Occipital lobe (tissue), 2 donors: Measurements from ENCODE around the gene ZNF778. TPM values are rescaled to one million over a fixed set of nuclear protein-coding genes. Genes with fewer than 3 reads are reported as not detected.
"Not testable (repeated sequence)": the region's sequence is repeated elsewhere in the genome, so short reads cannot be mapped to it uniquely, and the experiment has no call there.

Experiments used
- DNase-seq: peaks from one replicate; lab custom pipeline; 2025; lab: John Stamatoyannopoulos, UW
- total RNA-seq: library from RNA; depleted of rRNA; stranded (reverse); fragments of >200 nt; gene quantifications from one replicate; pipeline ENCODE4 v1.2.3, GENCODE V29; 2014

ZNF778 gene
- total RNA-seq, 1 donor from 2014 or later: 17.3 TPM

- no peak for DNase-seq
Measured at GRCh38 chr16:89210904-89211515, 6.5 kb upstream of the ZNF778 start.

GRCh38 chr16:89216315-89217137 lies 977 bp upstream of the ZNF778 start:
- peak; percentile 51 for DNase-seq

GRCh38 chr16:89217138-89217387 lies 440 bp upstream of the ZNF778 start:
- DNase-seq: no peak

- DNase-seq: no peak
Measured at GRCh38 chr16:89219365-89219764, 1.9 kb downstream of the ZNF778 start.

GRCh38 chr16:89221604-89222003 lies 4.1 kb downstream of the ZNF778 start:
- DNase-seq: no peak

- no peak for DNase-seq
Measured at GRCh38 chr16:89222931-89223330, 5.4 kb downstream of the ZNF778 start.

- no peak for DNase-seq
Measured at GRCh38 chr16:89224665-89225064, 7.2 kb downstream of the ZNF778 start.

GRCh38 chr16:89230255-89230654 lies 12.8 kb downstream of the ZNF778 start:
- no peak for DNase-seq

- no peak for DNase-seq
Measured at GRCh38 chr16:89232107-89232506, 14.6 kb downstream of the ZNF778 start.

- DNase-seq: no peak
Measured at GRCh38 chr16:89233678-89234490, 16.4 kb downstream of the ZNF778 start.

- DNase-seq: no peak
Measured at GRCh38 chr16:89237733-89238132, 20.2 kb downstream of the ZNF778 start.

GRCh38 chr16:89241187-89242007 lies 23.9 kb downstream of the ZNF778 start:
- peak; percentile 26 for DNase-seq

GRCh38 chr16:89242795-89243200 lies 25.3 kb downstream of the ZNF778 start:
- no peak for DNase-seq

- DNase-seq: no peak
Measured at GRCh38 chr16:89243664-89244063, 26.2 kb downstream of the ZNF778 start.

- DNase-seq: not testable (repeated sequence)
Measured at GRCh38 chr16:89244264-89244663, 26.8 kb downstream of the ZNF778 start.

GRCh38 chr16:89244754-89245153 lies 27.3 kb downstream of the ZNF778 start:
- no peak for DNase-seq

GRCh38 chr16:89246383-89246902 lies 28.9 kb downstream of the ZNF778 start:
- no peak for DNase-seq

- DNase-seq: peak; percentile 88
Measured at GRCh38 chr16:89246903-89247733, 29.6 kb downstream of the ZNF778 start.

- DNase-seq: not testable (repeated sequence)
Measured at GRCh38 chr16:89247734-89248075, 30.2 kb downstream of the ZNF778 start.

- DNase-seq: no peak
Measured at GRCh38 chr16:89248196-89248982, 30.9 kb downstream of the ZNF778 start.
